Measurements from ENCODE around the gene SIDT1. TPM values are rescaled to one million over a fixed set of nuclear protein-coding genes. Genes with fewer than 3 reads are reported as not detected.

The SIDT1 gene
- total RNA-seq, 1 experiment from 2014 or later, result not detected

DNA sequence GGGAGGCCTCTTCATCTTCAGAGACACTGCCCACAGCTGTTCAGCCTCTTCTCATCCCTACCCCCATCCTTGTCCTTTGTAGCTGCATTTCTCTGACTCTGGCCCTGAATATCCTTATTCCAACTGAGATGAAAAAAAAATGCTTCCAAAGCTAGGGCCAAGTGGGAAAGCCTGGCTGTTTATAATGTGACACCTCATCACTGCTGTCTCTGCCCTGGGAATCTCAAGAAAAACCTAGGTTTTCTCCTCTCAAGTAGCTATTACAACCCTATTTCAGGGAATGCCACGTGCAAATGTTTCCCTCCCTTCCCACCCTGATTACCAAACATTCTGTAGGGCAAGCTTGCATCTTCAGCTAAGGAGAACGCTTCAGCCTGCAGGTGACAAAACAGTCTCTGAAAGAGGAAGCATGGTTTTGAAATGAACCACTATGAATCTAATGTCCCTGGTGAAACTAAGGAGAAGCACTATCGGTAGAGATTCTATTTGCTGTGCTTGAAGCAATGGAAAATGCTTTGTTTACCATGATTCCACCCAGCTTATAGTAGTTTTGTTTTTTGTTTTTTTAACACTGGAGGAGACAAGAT lies 98.7 kb downstream of the SIDT1 start:
- H4K20me1 ChIP-seq (ENCODE audit: control insufficient read depth, insufficient read depth, insufficient read length), result no peaks in the 10 kb centered on the region
- H3K4me3 Mint-ChIP-seq, result no peak overlapping the region
- WGBS (ENCODE audit: extremely low coverage, insufficient read length, low lambda C conversion rate), result no CpG with 5 or more reads among the region's 3 CpGs
- H3K9ac ChIP-seq (ENCODE audit: extremely low read depth, insufficient read length, low read length), result no peak overlapping the region
- no peaks in the 10 kb centered on the region for H3K79me1 ChIP-seq (ENCODE audit: insufficient read depth, low read depth, low read length, poor library complexity, severe bottlenecking)
- H4K8ac ChIP-seq (replicated peaks; ENCODE audit: insufficient read length, low read depth, low read length), result no peak overlapping the region
- no peak overlapping the region for H2BK12ac ChIP-seq (ENCODE audit: insufficient read length, low read depth, low read length)
- H3K4me1 ChIP-seq (ENCODE audit: insufficient read depth, low read length), result no peaks in the 10 kb centered on the region
- TF ChIP-seq, protein P1, sequence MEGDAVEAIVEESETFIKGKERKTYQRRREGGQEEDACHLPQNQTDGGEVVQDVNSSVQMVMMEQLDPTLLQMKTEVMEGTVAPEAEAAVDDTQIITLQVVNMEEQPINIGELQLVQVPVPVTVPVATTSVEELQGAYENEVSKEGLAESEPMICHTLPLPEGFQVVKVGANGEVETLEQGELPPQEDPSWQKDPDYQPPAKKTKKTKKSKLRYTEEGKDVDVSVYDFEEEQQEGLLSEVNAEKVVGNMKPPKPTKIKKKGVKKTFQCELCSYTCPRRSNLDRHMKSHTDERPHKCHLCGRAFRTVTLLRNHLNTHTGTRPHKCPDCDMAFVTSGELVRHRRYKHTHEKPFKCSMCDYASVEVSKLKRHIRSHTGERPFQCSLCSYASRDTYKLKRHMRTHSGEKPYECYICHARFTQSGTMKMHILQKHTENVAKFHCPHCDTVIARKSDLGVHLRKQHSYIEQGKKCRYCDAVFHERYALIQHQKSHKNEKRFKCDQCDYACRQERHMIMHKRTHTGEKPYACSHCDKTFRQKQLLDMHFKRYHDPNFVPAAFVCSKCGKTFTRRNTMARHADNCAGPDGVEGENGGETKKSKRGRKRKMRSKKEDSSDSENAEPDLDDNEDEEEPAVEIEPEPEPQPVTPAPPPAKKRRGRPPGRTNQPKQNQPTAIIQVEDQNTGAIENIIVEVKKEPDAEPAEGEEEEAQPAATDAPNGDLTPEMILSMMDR (conservative IDR thresholded peaks at IDR 0.05), result no peak
- H2AK5ac ChIP-seq (ENCODE audit: insufficient read length, low read length), result no peak overlapping the region
- no peak overlapping the region for H3K56ac ChIP-seq (ENCODE audit: insufficient read length, low read depth, low read length)
- no peak overlapping the region for H2BK5ac ChIP-seq (ENCODE audit: insufficient read length, low read length)
- no peak overlapping the region for H3K18ac ChIP-seq (ENCODE audit: insufficient read length, low read depth, low read length)
- H3K4me1 Mint-ChIP-seq, result no peaks in the 10 kb centered on the region
- H3K27ac ChIP-seq (ENCODE audit: insufficient read length, low read depth, low read length), result no peak overlapping the region
- H4K91ac ChIP-seq (ENCODE audit: insufficient read length, low read depth, low read length), result no peak overlapping the region
- no peak overlapping the region for H3K4ac ChIP-seq (ENCODE audit: low read depth, low read length)
- no peaks in the 10 kb centered on the region for H3K9me3 Mint-ChIP-seq
- peaks cover 3% of the 10 kb centered on the region for H3K27me3 Mint-ChIP-seq (ENCODE audit: low read depth)
- H3K27me3 ChIP-seq (ENCODE audit: insufficient read depth, low read length), result no peaks in the 10 kb centered on the region
- H4K5ac ChIP-seq (ENCODE audit: insufficient read length, low read depth, low read length), result no peak overlapping the region
- H3K9me3 ChIP-seq (ENCODE audit: control insufficient read depth, low read depth, low read length), result no peaks in the 10 kb centered on the region
- no peak overlapping the region for H2BK20ac ChIP-seq (ENCODE audit: low read depth, low read length, poor library complexity, severe bottlenecking)
- no peaks in the 10 kb centered on the region for H3K36me3 Mint-ChIP-seq (ENCODE audit: insufficient read depth in 1 of 3, low read depth in 3 of 3)
- H3K79me2 ChIP-seq (ENCODE audit: insufficient read depth, low read length), result no peaks in the 10 kb centered on the region
- H2AFZ ChIP-seq (ENCODE audit: low read length), result no peak overlapping the region
- no peak overlapping the region for H3K14ac ChIP-seq (ENCODE audit: insufficient read depth, low read length)
- H3T11ph ChIP-seq (ENCODE audit: low read length), result no peak overlapping the region
- no peak for DNase-seq
- H3K23me2 ChIP-seq (ENCODE audit: insufficient read length, low read depth, low read length, poor library complexity, severe bottlenecking), result no peaks in the 10 kb centered on the region
- H3K27ac Mint-ChIP-seq, result no peak overlapping the region
- no peak overlapping the region for H3K23ac ChIP-seq (ENCODE audit: insufficient read length, low read depth, low read length)
- no peak overlapping the region for H2BK120ac ChIP-seq (ENCODE audit: low read depth, low read length, poor library complexity, severe bottlenecking)
- H2BK15ac ChIP-seq (ENCODE audit: low read depth, low read length), result no peak overlapping the region
- no peak overlapping the region for H3K4me2 ChIP-seq (ENCODE audit: insufficient read depth, insufficient read length, low read length)

Data from H9 (cell line).